Activated effector memory CD4-positive, alpha-beta T cell treated with Interleukin-2 at 50 U/mL for 16 hours (primary cell): Measurements from ENCODE around the gene TAF1C.
A peak's percentile ranks its signal among the peaks of the same experiment; 100 is the strongest.
"Not testable (repeated sequence)": the region's sequence is repeated elsewhere in the genome, so short reads cannot be mapped to it uniquely, and the experiment has no call there.

Experiments used
- DNase-seq: peaks from one replicate; pipeline ENCODE4 v3.0.0-alpha.2; 2020

Gene TAF1C, protein sequence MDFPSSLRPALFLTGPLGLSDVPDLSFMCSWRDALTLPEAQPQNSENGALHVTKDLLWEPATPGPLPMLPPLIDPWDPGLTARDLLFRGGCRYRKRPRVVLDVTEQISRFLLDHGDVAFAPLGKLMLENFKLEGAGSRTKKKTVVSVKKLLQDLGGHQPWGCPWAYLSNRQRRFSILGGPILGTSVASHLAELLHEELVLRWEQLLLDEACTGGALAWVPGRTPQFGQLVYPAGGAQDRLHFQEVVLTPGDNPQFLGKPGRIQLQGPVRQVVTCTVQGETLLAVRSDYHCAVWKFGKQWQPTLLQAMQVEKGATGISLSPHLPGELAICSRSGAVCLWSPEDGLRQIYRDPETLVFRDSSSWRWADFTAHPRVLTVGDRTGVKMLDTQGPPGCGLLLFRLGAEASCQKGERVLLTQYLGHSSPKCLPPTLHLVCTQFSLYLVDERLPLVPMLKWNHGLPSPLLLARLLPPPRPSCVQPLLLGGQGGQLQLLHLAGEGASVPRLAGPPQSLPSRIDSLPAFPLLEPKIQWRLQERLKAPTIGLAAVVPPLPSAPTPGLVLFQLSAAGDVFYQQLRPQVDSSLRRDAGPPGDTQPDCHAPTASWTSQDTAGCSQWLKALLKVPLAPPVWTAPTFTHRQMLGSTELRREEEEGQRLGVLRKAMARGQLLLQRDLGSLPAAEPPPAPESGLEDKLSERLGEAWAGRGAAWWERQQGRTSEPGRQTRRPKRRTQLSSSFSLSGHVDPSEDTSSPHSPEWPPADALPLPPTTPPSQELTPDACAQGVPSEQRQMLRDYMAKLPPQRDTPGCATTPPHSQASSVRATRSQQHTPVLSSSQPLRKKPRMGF

DNA sequence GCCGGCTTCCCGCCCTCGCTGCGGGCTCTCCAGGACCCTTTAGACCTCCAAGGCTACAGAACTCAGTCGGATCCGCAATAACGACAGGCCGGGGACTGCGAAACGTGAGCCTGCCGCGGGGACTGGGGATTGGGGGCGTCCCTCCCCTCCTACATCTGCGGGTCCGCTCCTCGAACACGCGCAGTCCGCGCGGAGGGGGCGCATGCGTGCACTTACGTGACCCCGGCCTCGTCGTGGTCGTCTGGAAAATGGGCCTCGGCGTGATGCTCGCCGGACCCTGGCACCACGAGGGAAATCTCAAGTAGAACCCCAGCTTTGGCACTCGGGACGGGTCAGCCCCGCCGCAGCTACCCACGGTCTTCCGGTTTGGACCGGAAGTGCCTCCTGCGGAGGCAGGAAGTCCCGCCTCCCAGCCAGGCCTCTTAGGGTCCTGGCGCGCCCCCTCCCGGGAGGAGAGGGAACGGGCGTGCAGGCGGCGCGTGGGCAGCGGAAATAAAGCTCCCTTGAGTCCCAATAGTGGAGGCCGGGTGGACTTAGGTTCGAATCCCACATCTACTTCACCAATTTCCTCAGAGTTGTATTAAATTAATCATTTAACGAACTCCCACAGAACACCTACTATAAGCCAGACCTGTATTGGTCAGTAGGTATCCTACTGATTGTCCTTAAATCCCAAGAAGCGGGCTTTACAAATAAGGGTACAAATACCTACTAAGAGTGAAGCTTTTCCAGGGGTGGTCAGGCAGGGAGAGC, at the start of gene TAF1C:
Gene TAF1C (minus strand): TSS at position 373 of the 753 bp plus-strand sequence. CDS start 2,069 bp downstream, outside the sequence.
- DNase-seq: peak; percentile 84

DNA sequence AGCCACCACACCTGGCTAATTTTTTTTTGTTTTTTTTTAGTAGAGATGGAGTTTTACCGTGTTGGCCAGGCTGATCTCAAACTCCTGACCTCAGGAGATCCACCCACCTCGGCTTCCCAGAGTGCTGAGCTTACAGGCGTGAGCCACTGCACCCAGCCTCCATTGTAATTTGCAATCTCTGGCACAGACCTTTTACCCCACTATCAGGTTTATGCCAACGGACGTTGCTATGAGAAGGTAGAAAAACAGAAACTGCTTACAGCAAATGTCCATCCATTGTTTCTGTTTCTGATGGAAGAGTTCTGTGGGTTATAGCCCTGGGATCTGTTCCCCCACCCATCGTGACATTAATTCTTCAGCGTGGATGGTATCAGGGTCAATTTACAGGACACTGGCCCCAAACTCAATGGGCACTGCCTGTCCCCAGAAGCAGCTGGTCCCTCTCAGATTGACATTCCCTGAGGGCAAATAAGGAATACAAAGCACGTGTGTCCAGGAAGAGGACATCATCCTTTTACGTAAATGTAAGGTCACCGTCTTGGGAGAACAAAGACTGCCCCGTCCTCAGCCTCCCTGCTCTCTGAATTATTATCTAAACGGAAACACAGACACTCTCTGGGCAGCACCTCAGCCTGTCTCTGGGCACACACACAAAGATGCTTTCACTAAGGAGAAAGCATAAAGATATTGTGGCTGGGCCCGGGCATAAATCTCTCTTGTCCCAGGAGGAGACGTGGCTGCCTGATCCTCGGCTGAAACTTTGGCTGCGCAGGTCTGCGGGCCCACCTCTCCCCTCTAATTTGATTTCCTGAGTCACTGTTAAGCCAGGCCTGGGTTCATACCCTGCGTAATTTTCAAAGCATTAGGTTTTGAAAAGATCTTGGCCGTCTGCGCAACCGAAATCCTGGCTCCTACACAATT, 47.7 kb upstream of the TAF1C start:
- no peak for DNase-seq

DNA sequence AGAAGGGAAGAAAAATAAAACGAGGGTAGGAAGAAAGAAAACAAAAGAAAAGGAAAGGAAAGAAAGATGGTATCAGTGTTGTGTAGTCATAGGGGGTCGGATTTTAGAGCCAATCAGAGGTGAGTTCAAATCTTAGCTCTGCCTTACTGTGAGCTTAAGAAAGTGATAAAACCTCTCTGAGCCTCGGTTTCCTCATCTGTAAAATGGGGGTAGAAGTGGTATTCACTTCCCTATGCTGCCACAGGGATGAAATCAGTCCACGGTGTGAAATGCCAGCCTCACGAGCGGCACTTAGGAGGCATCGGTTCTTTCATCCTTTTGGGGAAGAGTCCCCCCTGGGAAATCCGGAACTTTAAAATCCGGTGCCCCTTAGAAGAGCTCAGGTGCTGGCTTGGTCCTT, 46.9 kb upstream of the TAF1C start:
- DNase-seq: no peak

DNA sequence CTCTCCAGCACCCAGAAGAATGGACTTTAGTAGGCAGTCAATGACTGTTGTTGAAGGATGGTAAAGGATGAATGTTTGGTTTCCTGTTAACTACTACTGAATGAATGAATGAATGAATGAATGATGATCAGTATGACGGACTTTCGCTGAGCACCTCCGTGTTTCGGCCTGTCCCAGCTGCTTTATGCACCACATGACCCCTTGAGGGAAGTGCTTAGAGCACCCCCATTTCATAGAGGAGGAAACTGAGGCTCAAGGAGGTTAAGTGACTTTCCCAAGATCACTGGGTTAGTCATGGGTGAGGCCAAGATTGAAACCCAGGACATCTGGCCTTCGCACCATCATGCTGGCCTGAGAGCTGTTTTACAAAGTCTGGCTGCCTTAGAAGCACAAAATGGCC, 46.1 kb upstream of the TAF1C start:
- DNase-seq: no peak

DNA sequence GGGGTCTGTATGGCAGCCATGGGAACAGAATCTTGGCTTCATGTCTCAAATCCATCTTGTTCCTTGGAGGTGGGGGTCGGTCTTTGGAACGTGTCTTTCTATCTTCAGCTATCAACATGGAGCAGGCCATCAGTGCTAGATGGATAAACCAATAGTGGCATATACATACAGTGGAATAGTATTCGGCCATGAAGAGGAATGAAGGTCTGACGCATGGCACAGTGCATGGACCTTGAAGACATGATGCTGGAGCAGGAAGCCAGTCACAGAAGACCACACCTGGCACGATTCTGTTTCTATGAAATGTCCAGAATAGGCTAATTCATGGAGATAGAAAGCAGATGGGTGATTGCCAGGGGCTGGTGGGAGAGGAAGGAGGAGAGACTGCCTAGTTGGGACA, 45.2 kb upstream of the TAF1C start:
- no peak for DNase-seq

DNA sequence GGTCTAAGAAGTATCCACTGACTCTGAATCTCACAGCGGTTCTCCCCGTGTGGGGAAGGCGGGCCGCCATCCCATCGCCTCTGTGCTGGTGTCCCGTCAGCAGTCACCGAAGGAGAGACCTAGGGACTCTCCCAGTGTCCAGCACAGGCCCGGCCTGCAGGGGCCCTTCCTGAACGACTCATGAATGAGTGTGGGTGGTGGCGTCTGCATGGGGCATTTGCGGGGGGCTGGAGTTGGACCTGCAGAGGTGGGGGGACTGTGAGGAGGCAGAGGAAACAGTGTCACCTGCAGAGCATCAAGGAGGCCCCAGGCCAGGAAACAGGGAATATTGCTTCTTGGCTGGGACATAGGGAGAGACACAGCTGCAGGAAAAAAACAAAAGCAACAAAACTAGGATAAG, 42.6 kb upstream of the TAF1C start:
- DNase-seq: no peak

DNA sequence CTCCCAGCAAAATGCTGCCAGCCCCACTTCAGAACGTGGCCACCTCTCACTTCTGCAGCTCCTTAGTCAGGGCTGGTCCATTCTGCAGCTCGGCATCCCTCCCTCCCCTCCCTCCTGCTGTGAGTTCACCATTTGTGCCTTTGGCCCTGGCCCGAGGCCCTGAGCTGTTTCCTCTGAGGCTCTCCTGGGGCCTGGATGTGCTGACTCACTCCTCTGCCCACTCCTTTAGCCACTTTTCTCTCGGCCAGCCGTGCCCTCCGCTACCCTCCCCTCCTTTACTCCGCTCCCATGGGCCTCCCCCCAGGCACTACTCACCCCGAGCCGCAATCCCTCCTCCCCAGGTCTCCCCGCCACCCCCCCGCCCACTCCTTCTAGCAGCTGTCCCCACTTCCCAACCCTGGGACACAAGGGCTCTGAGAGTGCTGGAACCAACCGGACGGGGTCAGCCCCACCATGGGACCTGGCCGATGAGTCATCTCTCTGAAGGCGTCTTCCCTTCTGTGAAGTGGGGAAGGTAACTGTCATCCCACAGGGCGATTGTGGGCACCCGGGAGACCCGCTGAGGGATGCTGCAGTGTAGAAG, 41.5 kb upstream of the TAF1C start:
- no peak for DNase-seq

DNA sequence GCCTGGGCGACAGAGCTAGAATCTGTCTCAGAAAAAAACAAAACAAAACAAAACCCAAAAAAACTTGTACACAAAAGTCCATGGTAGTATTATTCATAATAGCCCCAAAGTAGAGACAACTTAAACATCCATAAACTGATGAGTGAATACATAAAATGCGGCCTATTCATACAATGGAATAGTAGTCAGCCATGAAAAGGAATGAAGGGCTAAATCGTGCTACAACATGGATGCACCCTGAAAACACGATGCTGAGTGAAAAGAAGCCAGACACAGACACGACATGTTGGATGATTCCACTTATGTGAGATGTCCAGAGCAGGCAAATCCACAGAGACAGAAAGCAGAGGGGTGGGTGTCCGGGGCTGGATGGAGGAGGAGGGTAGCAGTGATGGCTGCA, 40.7 kb upstream of the TAF1C start:
- DNase-seq: no peak

DNA sequence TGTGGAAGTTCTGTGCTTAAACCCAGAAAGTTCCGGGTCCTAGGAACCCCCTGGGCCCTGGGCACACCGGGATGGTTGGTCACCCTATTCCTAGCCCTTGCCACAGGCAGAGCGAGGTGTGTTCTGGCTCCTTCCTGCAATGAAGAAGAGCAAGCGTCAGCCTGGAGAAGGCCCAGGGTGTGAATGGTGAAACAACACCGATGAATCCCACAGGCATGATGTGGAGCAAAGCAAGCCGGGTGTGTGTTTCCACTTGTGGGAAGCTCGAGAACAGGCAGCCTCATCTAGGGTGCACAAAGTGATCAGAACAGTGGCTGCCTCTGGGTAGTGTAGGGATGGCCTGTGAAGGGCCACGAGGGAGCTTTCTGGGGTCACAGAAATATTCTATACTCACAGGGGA, 39.2 kb upstream of the TAF1C start:
- no peak for DNase-seq

DNA sequence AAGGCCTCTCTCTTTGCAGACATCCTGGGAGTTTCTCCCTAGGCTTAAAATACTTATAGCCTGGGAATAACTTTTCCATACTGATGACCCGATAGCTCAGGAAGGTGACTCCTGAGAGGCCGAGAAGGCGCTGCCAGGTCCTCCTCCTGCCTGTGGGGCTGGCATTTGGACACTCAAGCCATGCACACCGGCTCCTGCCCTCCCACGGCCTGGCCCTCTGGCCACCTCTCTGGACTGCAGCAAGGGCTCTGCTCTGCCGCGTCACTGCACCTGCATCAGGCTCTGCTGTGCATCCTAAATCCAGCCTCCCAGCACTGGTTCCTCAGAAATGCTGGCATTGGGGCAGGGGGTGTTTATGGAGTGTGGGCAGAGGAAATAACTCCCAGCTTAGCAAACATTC, 38.7 kb upstream of the TAF1C start:
- DNase-seq: no peak

DNA sequence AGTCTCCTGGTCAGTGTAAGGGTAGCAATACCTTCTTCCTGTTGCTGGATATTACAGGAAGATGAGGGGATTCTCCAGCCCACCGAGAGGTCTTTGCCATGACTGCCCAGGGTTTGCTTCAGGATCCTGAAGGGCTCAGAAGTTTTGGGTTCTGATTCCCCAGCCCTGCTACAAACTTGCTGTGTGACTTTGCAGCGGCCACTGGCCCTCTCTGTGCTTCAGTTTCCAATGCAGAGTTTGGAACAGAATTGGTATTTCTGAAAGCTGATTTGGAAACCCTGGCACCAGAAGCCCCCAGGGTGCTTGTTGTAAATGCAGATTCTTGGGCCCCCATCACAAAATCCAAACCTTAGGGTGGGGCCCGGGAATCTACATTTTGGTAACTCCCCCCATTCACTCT, 38.3 kb upstream of the TAF1C start:
- no peak for DNase-seq

DNA sequence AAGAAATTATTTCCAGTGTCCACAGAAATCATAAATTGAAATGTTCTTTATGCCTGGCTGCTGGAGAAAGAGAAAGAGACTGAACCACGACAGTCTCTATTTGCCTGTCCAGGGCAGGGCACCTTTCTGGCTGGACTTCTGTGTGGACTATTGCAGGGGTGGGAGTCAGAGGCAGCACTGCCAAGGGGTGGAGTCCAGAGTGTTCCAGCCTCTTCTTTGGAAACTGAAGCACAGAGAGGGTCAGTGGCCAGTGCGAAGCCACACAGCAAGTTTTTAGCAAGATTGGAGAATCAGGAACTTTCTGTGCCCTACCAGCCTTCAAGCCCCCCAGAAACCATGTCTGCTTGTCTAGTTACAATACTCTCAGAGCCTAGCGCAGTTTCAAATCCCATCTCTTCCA, 37.7 kb upstream of the TAF1C start:
- DNase-seq: no peak

DNA sequence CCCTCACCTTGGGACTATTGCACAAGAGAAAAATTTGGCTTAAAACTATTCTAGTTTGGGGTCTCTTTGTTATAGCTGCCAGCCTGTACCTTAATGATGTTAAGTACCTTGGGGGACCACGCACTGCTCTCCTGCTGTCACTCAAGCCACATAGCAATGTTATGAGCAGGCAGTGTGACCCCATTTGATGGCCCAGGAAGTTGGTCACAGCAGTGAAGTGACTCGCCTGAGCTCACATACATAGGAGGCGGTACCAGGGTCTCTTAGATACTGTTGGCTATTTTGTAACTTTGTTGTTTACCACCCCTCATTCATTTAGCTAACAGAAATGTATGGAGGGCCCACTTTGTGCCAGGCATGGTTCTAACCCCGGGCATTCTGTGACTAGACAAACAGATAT, 36.6 kb upstream of the TAF1C start:
- DNase-seq: no peak

DNA sequence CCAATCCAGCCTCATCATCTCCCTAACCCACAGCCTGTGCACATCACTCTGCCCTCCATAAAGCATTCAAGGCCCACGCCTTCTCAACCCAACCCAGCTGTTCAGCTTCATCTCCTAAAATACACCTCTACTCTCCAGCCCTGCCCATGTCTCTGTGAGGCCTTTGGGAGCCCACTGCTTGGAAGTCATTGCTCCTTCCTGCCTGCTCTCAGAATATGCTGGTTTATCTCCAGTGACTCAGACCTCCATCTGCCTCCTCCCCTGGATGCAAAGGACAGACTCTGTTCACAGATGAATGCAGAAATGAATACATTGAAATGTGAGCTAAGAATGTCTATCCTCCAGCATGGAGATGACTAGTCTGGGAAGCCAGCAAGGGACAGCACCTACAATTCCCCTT, 34.0 kb upstream of the TAF1C start:
- DNase-seq: no peak

DNA sequence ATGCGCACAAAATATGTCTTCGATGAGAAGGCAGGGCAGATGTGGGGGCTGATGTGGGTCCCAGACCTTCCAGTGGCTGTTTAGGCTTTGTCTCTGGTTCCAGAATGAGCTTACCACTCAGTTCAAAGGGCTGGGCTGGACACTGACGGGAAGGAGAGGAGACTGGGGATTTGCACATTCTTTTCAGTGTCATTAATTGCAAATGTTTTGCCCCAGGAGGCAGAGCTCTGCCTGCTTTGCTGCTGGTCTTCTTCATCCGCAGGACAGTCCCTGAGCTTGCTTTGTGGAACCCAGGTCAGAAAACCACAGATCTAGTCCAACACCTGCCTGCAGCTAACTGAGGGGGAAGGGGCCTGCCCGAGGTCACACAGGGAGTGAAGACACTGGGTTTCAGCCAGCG, 32.1 kb upstream of the TAF1C start:
- DNase-seq: no peak

DNA sequence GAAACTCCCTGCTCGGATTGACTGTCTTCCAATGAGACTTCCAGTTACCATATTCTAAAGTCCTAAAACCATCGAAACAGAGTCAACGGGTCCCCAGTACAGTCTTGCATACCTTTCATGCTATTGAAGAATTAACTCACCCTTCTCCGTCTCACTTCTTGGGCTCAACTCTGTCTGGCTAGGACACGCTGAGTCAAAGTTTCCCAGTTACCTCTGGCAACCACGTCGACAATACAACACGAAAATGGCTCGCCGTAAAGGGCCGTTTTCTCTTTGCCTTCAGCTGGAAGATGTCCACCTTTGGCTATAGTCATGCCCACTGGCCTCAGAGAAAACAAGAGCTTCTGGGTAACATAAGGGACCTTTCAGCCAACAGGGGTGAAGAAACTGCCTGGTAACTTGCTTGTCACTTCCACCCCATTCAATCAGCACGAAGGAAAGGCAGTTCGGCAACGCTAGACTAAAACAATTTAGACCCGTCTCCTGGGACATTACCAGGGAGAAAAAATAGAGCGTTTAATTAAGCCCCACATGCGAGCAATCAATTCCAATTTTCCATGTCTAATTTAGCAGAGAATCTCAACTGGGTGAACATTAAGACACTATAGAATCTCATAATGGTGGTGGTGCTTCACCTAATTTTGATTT, 31.4 kb upstream of the TAF1C start:
- no peak for DNase-seq

DNA sequence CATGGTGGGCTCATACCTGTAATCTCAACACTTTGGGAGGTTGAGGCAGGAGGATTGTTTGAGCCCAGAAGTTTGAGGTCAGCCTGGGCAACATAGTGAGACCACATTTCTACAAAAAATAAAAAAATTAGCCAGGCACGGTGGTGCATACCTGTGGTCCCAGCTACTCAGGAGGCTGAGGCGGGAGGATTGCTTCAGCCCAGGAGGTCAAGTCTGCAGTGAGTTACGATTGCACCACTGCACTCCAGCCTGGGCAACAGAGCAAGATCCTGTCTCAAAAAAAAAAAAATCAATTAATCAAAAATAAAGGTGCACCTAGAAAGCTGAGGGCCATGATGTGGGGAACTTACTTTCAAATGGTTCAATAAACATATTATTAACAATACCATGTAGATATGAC, 29.3 kb upstream of the TAF1C start:
- not testable (repeated sequence) for DNase-seq

DNA sequence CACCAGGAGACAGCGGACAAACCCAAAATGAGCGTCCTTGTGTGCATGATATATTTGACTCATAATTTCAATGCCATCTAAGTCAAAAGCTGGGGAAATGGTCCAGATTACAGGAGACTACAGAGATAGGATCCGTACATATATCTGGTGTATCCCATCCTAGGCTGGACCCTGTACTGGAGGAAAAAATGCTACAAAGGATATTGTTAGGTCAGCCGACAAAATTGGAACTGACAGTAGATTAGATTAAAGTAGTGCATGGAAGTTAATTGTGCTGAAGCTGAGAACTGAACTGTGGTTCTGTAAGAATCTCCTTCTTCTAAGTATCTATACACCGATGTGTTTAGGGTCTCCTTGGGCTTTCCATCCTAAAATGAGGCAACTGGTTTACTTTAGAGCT, 28.7 kb upstream of the TAF1C start:
- DNase-seq: no peak

DNA sequence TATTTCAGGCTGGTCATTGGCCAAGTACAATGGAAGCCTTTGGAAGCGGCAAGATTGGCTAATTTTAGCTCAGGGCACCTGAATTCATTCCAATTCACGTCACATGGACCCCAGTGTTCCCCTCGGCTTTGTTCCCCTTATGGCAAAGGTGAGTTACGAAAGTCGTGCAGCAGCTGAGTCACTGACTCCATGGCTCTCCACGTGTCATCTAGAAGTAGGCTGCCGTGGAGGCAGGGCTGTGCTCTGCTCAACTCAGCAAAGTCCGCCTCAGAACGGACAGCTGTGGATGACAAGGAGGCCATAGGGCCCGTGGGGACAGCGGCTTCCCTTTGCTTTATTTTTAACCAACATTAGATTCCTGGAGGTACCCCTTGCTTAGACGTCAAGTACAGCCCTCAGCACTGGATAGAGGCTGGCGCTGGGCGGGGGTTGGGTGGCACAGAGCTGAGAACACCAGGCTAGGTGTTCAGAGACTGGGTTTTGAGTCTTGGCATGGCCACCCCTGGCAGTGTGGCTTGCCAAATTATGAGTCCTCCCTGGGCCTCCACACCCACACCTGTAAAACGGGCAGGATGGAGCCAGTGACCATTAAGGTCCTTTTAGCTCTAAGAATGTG, 27.7 kb upstream of the TAF1C start:
- no peak for DNase-seq

DNA sequence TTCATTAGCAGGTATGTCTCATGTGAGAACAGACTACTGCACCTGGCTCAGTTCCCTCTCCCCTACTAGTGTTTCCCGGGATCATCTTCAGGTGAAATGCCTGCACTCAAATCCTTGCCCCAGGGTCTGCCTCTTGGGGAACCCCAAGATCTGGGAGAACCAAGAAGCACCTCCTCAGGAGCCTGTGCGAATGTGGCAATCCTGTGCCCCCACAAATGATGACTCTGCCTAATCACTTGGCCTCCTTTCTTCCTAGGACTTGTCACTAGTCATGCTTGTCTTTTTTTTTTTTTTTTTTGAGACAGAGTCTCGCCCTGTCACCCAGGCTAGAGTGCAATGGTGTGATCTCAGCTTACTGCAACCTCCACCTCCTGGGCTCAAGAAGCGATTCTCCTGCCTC, 25.8 kb upstream of the TAF1C start:
- no peak for DNase-seq

DNA sequence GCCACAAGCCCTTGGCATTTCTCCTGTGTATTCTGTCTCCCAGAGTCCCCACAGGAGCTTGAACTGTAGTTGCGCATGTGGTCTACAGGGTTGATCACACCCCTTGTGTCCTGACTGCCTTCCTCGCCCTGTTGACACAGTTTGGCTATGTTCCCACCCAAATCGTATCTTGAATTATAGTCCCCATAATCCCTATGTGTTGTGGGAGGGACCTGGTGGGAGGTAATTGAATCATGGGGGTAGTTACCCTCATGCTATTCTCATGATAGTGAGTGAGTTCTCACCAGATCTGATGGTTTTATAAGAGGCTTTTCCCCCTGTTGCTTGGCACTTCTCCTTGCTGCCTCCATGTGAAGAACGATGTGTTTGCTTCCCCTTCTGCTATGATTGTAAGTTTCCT, 25.3 kb upstream of the TAF1C start:
- no peak for DNase-seq
